ENCODE measurements around the gene DNMT3A.

DNA sequence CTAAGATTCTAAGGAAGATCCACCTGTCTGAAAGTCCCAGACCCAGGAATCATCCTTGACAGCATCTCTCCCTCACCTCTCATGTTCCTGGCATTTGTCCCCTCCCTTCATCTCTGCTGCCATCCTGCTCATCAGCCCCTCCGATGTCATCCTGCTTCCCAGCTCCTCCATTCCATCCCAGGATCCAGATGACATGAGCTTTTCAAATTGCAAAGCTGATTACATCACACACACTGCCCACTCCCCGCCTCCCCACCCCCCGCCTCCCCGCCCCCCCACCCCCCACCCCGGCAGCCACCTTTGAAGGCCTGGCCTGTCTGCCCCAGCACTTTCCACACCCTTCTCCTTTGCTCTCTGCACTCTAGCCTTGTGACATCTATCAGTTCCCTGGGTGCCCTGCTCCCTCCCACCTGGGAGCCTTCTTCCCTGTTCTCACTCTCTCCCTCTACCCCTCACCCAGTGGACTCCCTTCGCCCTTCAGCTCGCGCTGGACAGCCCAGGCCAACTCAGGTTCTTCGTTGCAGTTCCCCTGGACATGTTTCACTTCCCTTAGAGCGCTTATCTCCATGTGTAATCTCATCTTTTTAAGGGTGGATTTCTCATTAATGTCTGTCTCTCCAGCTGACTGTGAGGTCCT is 61.6 kb downstream of the DNMT3A start:
- TF ChIP-seq, protein P1, sequence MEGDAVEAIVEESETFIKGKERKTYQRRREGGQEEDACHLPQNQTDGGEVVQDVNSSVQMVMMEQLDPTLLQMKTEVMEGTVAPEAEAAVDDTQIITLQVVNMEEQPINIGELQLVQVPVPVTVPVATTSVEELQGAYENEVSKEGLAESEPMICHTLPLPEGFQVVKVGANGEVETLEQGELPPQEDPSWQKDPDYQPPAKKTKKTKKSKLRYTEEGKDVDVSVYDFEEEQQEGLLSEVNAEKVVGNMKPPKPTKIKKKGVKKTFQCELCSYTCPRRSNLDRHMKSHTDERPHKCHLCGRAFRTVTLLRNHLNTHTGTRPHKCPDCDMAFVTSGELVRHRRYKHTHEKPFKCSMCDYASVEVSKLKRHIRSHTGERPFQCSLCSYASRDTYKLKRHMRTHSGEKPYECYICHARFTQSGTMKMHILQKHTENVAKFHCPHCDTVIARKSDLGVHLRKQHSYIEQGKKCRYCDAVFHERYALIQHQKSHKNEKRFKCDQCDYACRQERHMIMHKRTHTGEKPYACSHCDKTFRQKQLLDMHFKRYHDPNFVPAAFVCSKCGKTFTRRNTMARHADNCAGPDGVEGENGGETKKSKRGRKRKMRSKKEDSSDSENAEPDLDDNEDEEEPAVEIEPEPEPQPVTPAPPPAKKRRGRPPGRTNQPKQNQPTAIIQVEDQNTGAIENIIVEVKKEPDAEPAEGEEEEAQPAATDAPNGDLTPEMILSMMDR (IDR thresholded peaks at IDR 0.05), result no peak
- TF ChIP-seq POLR2A (IDR thresholded peaks at IDR 0.05), result no peak

All from testis (tissue), 2 donors.